Fibroblast of lung (primary cell): Measurements from ENCODE around the gene SERPINB6. TPM values are rescaled to one million over a fixed set of nuclear protein-coding genes. Genes with fewer than 3 reads are reported as not detected.
"Not testable (repeated sequence)": the region's sequence is repeated elsewhere in the genome, so short reads cannot be mapped to it uniquely, and the experiment has no call there.

Experiments used
- DNase-seq, 2 donors: peaks; one replicate each; pipeline versions ENCODE4 v3.0.0 to v3.0.0-alpha.2; 2010; ENCODE audit warnings: low read depth in 2 of 2
- H2AFZ ChIP-seq: 2 replicates; pipeline ENCODE4 v1.5.1; 2012; ENCODE audit warnings: low read length, control low read depth, inconsistent platforms
- H3K27ac ChIP-seq: 2 replicates; pipeline ENCODE4 v1.5.1; 2011; ENCODE audit warnings: low read length, control low read depth; ENCODE audit not compliant: insufficient read depth
- H3K27me3 ChIP-seq: 2 replicates; pipeline ENCODE4 v1.5.1; 2011; ENCODE audit warnings: mild to moderate bottlenecking, low read length; ENCODE audit not compliant: control insufficient read depth, insufficient read depth
- H3K36me3 ChIP-seq: 2 replicates; pipeline ENCODE4 v1.5.1; 2011; ENCODE audit warnings: low read length; ENCODE audit not compliant: control insufficient read depth, insufficient read depth
- H3K4me1 ChIP-seq: 2 replicates; pipeline ENCODE4 v1.5.1; 2011; ENCODE audit warnings: low read length; ENCODE audit not compliant: control insufficient read depth, insufficient read depth; ENCODE audit errors: extremely low read depth
- H3K4me2 ChIP-seq: 2 replicates; pipeline ENCODE4 v1.5.1; 2011; ENCODE audit warnings: low read length, control low read depth; ENCODE audit not compliant: insufficient read depth; ENCODE audit errors: extremely low read depth
- H3K4me3 ChIP-seq, 4 experiments: fragments of 200-600 bp in 1 of 4; sonication (generic) in 1 of 4; replicated peaks in 1 of 4; 2 replicates each; pipeline ENCODE4 v1.5.1; 2011 to 2016; ENCODE audit warnings: low read length in 4 of 4, low read depth in 3 of 4, mild to moderate bottlenecking in 3 of 4, control low read depth in 2 of 4, inconsistent platforms in 1 of 4, mixed read lengths in 1 of 4; ENCODE audit not compliant: insufficient read depth in 1 of 4; ENCODE audit errors: control extremely low read depth in 1 of 4
- H3K79me2 ChIP-seq: 2 replicates; pipeline ENCODE4 v1.5.1; 2012; ENCODE audit warnings: mild to moderate bottlenecking, low read length, inconsistent platforms; ENCODE audit not compliant: control insufficient read depth, insufficient read depth
- H3K9ac ChIP-seq: 2 replicates; pipeline ENCODE4 v1.5.1; 2011; ENCODE audit warnings: mild to moderate bottlenecking, low read length, control low read depth; ENCODE audit not compliant: insufficient read depth
- H3K9me3 ChIP-seq: 2 replicates; pipeline ENCODE4 v1.5.1; 2012; ENCODE audit warnings: low read depth, low read length; ENCODE audit not compliant: control insufficient read depth, insufficient read depth
- H4K20me1 ChIP-seq: 2 replicates; pipeline ENCODE4 v1.5.1; 2011; ENCODE audit warnings: low read length; ENCODE audit not compliant: control insufficient read depth, insufficient read depth; ENCODE audit errors: extremely low read depth
- CTCF ChIP-seq, 2 donors: IDR thresholded peaks in 1 of 2; conservative IDR thresholded peaks in 1 of 2; 1 replicate in 1 of 2; 2 replicates in 1 of 2; pipeline ENCODE4 v1.5.1; 2011 to 2012; ENCODE audit warnings: low read length in 2 of 2, control low read depth in 1 of 2, inconsistent platforms in 1 of 2, low read depth in 1 of 2, mild to moderate bottlenecking in 1 of 2
- EZH2 ChIP-seq: IDR thresholded peaks from 2 replicates; pipeline ENCODE4 v1.5.1; 2012; ENCODE audit warnings: low read length, control low read depth, mild to moderate bottlenecking; ENCODE audit errors: missing control alignments
- polyA plus RNA-seq, 2 donors: library from polyadenylated mRNA; depleted of rRNA in 1 of 2; stranded (reverse) in 1 of 2; unstranded in 1 of 2; fragments of >200 nt; gene quantifications; 2 replicates each; pipeline ENCODE4 v1.2.1, GENCODE V29; 2011 to 2012; ENCODE audit warnings: missing spikeins in 1 of 2
- total RNA-seq: library from RNA; depleted of rRNA; stranded (reverse); fragments of >200 nt; gene quantifications from 2 replicates; pipeline ENCODE4 v1.2.1, GENCODE V29; 2014

SERPINB6 gene
- total and polyA plus RNA-seq, 2 donors (not counting 1 experiment from before 2014, with no cell fraction given), result 83.9 to 181 TPM

DNA sequence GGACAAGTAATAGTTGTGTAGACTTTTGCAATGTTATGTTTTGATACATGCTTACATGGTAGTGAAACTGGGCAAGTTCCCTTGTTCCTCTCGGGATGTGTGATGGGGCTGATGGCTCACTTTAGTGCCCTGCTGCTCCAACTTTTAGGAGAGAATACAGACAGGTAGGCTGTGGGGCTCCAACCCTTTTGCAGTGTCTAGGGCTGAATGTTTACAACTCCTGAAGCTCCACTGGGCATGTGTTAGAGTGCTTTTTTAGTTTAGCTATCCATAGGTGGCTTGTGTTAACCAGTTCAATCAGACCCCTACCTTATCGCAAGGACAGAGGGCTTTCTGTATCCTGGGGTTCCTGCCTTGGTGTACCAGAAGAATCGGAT is 33.8 kb downstream of the SERPINB6 start:
- no peaks in the 10 kb centered on the region for H3K36me3 ChIP-seq
- TF ChIP-seq EZH2, result no peak
- no peak for TF ChIP-seq CTCF (conservative IDR thresholded peaks at IDR 0.05 in 1 of 2, IDR thresholded peaks at IDR 0.05 in 1 of 2; ENCODE audit: low read depth in 1 of 2, low read length in 2 of 2)
- no peak for DNase-seq
- H3K9me3 ChIP-seq, result no peaks in the 10 kb centered on the region
- no peak overlapping the region for H3K4me3 ChIP-seq
- H4K20me1 ChIP-seq, result no peaks in the 10 kb centered on the region
- H3K79me2 ChIP-seq, result no peaks in the 10 kb centered on the region
- H3K27ac ChIP-seq, result no peak overlapping the region
- no peak overlapping the region for H2AFZ ChIP-seq
- no peak overlapping the region for H3K4me2 ChIP-seq
- no peaks in the 10 kb centered on the region for H3K4me1 ChIP-seq
- H3K9ac ChIP-seq, result no peak overlapping the region
- H3K27me3 ChIP-seq, result no peaks in the 10 kb centered on the region

GRCh38 chr6:2935566-2936291 is 35.6 kb downstream of the SERPINB6 start:
- no peaks in the 10 kb centered on the region for H4K20me1 ChIP-seq
- H3K36me3 ChIP-seq, result no peaks in the 10 kb centered on the region

GRCh38 chr6:2934057-2934456 is 37.3 kb downstream of the SERPINB6 start:
- H3K4me1 ChIP-seq, result no peaks in the 10 kb centered on the region
- no peak overlapping the region for H3K4me2 ChIP-seq
- no peaks in the 10 kb centered on the region for H4K20me1 ChIP-seq
- H3K9me3 ChIP-seq, result no peaks in the 10 kb centered on the region
- H3K4me3 ChIP-seq, result no peak overlapping the region
- H2AFZ ChIP-seq, result no peak overlapping the region
- TF ChIP-seq EZH2 (no peak), CTCF (conservative IDR thresholded peaks at IDR 0.05 in 1 of 2, IDR thresholded peaks at IDR 0.05 in 1 of 2; ENCODE audit: low read depth in 1 of 2, low read length in 2 of 2) (no peak)
- H3K79me2 ChIP-seq, result no peaks in the 10 kb centered on the region
- no peaks in the 10 kb centered on the region for H3K27me3 ChIP-seq
- DNase-seq, result no peak
- H3K27ac ChIP-seq, result no peak overlapping the region
- no peak overlapping the region for H3K9ac ChIP-seq
- no peaks in the 10 kb centered on the region for H3K36me3 ChIP-seq

More at GRCh38 chr6:2935566-2936291, 35.6 kb downstream of the SERPINB6 start:
- no peak overlapping the region for H3K27ac ChIP-seq
- no peaks in the 10 kb centered on the region for H3K4me1 ChIP-seq
- no peak overlapping the region for H2AFZ ChIP-seq
- H3K79me2 ChIP-seq, result no peaks in the 10 kb centered on the region
- TF ChIP-seq EZH2 (no peak), CTCF (conservative IDR thresholded peaks at IDR 0.05 in 1 of 2, IDR thresholded peaks at IDR 0.05 in 1 of 2; ENCODE audit: low read depth in 1 of 2, low read length in 2 of 2) (no peak)
- H3K27me3 ChIP-seq, result no peaks in the 10 kb centered on the region
- no peak overlapping the region for H3K4me2 ChIP-seq
- H3K9me3 ChIP-seq, result no peaks in the 10 kb centered on the region
- no peak for DNase-seq
- H3K9ac ChIP-seq, result no peak overlapping the region
- H3K4me3 ChIP-seq, result no peak overlapping the region

GRCh38 chr6:2932911-2933310 is 38.5 kb downstream of the SERPINB6 start:
- not testable (repeated sequence) for H3K4me3 ChIP-seq, H3K27me3 ChIP-seq, H3K36me3 ChIP-seq, H2AFZ ChIP-seq, H4K20me1 ChIP-seq, H3K27ac ChIP-seq, H3K9ac ChIP-seq, H3K79me2 ChIP-seq, H3K4me2 ChIP-seq, H3K4me1 ChIP-seq, DNase-seq, H3K9me3 ChIP-seq
